ENCODE measurements around the gene SLC24A3.

SLC24A3 gene

DNA sequence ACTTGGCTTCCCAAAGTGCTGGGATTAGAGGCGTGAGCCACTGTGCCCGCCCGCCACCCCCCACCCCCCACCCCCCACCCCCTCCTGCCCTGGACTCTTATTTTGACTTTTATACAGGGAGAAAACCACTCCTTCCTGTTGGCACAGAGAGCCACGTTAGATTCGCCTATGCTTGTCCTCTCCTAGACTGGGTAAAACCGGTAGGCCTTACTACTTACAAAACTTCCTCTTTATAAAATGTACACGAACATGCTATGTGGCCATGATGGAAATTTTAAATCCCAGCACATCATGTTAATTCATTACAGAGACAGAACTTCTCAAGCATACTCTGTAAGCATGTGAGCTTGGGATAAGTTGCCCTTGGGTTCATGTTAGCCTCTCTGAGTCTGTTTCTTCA, 124.2 kb downstream of the SLC24A3 start:
- no peak for DNase-seq (ENCODE audit: extremely low read depth in 1 of 2, low read depth in 1 of 2)

DNA sequence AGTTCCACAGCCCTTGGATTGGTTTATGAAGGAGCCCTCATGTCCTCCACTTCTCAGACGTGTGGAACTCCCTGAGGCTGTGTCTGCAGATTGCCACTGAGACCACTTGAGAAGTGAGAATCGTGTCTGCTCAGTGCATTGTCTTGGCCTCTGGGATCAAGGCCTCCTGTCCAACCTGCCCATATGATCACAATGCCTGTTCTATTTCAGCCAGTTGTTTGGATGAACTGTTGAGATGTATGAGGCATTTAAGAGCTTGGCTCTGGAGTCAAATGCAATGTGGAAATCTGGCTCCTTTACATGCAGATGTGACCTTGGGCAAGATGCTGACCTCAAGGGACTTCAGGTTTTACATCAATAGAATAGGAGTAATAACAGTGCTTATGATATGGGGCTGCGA, 125.9 kb downstream of the SLC24A3 start:
- DNase-seq (ENCODE audit: extremely low read depth in 1 of 2, low read depth in 1 of 2) = no peak

DNA sequence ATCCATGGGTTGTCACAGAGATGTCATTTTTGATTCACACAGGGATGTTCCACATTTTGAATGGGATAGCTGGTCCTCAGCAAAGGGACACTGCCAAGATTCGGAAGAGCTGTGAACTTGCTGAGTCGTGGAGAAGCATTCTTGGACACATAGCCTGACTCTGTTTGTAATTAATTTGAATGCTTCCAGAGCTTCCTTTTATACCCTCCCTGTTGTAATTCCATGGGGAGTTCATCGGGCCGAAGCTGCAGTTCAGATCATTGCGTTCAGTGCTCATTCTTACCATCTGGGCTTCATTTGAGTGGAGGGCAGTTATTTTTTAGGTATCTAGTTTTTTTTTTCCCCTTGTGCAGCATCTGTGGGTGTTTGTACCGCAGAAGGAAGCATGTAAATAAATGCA, 126.5 kb downstream of the SLC24A3 start:
- no peak for DNase-seq (ENCODE audit: extremely low read depth in 1 of 2, low read depth in 1 of 2)

DNA sequence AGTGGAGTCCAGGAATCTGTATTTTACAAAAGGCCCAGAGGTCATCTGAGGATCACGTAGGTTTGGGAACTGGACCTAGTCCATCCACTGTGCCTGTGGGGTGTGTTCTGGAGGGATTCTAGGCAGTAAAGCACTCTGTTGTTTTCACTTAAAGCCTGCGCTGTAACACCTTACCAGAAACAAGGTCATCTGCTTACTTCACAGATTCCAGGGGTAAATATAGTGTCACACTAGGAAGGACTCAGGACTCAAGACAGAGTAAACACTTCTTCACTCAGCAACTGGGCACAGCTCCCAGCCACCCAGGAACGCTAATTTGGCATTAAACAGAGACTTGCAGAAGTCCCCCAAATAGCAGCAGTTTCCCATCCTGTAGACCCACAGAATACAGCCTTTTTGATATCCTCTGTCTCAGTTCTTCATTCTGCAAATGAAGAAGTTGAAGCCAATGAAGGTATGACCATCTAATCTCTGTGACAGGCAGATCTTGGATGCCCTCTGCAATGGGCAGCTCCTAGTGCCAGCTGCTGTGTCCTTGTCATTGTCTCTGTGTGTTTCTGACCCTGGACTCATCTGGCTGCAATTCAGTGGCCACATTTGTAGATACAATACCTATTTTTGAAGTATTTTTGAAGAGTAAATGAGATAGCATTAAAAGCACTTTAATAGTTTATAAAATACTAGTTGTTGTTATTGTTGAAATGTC, 129.1 kb downstream of the SLC24A3 start:
- DNase-seq (ENCODE audit: extremely low read depth in 1 of 2, low read depth in 1 of 2) = no peak

DNA sequence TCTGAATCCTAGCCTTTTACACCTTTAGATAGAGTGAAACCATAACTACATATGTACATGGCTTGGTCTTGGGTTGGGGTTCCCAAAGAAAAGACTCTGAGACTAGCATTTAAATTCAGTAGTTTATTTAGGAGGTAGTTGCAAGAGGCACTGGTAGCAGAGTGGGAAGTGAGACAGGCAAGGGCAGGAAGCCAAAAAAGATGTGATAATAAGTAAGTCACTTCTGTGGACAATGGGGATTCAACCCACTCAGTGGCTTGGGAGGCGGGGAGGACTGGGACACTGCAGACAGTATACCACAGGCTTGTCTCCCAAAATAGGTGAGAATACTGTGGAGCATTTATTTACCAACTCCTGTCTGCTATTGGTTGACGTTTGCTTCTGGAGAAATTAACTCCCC, 131.9 kb downstream of the SLC24A3 start:
- DNase-seq (ENCODE audit: extremely low read depth in 1 of 2, low read depth in 1 of 2) = no peak

- no peak for DNase-seq (ENCODE audit: extremely low read depth in 1 of 2, low read depth in 1 of 2)
Measured at GRCh38 chr20:19347943-19348456, 135.6 kb downstream of the SLC24A3 start.

DNA sequence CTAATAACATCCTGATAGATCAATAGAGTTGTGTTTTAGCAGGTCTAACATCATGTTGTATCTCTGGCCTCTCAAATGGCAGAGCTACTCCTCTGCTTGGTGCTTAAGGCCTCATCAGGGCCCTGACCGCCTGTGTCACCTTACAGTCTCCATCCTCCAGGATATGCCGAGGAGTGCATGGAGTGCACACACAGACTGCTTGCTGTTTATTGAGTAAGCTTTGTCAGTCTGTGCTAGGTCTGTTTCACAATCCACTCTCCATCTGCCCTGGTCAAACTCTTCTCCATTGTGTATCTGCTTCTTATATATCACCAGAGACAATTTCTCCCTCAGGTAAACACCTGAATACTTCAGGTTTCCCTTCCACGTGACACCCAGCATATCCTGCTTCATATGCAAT, 136.1 kb downstream of the SLC24A3 start:
- no peak for DNase-seq (ENCODE audit: extremely low read depth in 1 of 2, low read depth in 1 of 2)

DNA sequence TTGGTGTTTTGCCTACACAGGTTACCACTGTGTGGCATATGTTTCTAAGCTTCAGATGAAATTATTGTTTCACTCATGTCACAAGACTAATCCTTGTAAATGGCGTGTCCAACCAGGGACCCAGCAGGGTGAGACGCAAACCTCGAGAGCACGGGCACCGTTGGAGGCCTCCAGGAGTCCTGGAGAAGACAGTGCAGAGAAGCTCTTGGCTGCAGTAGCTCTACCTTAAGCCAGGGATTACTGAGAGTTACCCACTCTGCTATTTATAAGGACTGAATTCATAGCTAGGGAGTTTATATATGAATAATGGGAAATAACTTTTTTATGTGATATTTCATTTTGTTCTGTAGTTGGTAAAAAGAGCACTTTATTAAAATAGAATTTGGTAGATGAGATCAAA, 137.4 kb downstream of the SLC24A3 start:
- no peak for DNase-seq (ENCODE audit: extremely low read depth in 1 of 2, low read depth in 1 of 2)

DNA sequence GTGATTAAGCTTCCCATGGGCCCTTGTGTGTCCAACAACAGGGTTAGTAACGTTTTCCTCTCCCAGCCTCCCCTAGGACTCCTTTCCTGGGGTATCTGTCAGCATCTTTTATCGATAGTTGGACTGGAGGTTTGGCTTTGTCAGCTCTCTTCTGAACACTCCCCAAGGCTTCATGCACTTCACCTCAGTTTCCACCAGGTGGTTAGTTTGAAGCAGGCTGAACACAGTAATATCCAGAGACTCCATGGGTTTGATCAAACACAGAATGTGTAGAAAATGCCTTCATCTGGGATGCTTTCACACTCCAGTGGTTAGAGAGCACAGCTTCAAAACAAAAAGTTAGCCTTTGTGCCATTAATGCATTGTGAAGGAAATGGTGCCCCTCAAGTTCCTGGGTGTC, 139.1 kb downstream of the SLC24A3 start:
- DNase-seq (ENCODE audit: extremely low read depth in 1 of 2, low read depth in 1 of 2) = no peak

DNA sequence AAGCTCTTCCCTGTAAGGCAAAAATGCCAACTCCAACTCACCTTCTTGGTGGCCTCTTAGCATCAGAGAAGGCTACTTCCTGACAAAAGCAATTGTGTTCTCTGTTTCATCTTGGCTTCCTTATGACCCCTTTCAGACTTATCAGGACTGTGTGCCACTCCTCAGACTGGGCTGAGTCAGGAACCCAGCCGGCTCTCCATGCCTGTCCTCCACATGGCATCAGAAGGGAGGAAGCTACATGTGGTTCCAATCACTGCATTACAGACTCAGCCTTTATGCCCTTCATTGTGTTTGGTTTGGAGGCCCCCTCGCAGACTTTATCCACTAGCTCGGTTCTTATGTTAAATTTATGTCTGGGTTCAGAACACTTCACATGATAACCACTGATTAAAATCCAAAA, 142.5 kb downstream of the SLC24A3 start:
- DNase-seq (ENCODE audit: extremely low read depth in 1 of 2, low read depth in 1 of 2) = no peak

DNA sequence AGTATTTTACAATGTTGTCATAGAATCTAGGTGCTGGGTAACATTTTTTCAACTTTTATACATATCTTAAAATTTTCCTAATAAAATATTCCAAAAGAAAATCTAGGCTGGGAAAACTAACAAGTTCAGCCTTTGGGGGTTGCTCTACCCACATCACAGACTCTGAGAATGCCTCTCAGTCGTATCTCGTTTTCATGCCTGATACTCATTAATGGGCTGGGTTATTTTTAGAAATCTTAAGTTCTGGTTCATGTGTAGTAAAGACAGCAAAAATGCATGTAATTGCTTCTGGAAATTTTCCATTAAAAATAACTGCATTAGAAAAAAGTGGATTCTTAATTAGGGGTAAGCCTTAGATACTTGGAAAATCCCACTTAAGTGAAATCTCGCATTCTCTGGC, 149.3 kb downstream of the SLC24A3 start:
- DNase-seq (ENCODE audit: extremely low read depth in 1 of 2, low read depth in 1 of 2) = no peak

DNA sequence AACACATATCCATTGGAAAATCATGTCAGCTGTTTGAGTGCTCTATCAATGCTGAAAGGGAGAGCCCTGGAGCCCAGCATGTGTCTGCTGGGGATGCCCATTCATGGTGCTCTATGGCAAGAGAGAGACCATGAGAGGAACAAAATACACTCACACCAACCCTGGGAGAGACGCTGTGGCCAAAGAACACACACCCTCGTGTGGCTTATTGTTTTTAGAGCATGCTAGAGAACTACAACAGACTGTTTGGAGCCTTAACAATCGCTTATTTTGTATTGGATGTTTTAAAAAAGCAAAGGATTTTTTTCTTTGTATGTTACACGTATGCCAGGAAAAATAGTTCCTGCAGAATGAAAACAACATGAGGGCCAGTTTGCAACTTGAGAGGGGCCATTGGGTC, 151.0 kb downstream of the SLC24A3 start:
- no peak for DNase-seq (ENCODE audit: extremely low read depth in 1 of 2, low read depth in 1 of 2)

DNA sequence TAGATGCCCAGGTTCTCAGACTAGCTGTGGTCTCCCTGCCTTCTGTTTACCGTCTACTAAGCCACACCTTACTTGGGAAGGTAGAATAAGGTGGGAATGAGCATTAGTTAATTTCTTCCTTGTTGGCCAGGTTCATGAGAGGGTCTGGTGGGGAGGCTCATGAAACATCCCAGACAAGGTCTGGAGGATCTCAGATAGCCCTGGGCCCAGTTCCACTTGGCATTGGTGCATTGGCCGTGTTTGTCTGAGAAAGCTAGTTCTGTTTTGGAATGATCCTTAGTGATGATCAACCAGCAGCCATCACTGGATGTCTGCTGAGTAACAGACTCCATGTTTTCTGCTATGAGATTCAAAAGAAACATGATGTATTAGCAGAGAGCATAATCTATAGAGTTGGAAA, 155.1 kb downstream of the SLC24A3 start:
- DNase-seq (ENCODE audit: extremely low read depth in 1 of 2, low read depth in 1 of 2) = no peak

DNA sequence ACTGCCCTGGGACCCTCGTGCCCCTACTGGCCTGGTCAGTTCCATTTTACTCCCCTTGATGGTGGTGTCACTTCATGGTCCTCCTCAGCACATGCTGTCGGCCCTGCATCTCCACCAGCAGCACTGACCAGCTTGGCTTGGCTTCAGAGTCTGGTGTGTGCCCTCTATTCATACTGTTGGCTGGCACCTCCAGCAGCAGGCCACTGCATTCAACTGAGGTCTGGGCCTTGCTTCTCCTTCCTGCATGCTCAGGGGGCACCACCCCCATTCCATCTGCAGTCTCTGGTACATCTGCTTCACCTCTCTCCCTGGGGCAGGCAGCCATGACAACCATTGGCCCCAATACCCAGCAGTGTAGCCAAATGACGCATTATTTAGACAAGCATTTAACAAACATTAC, 155.9 kb downstream of the SLC24A3 start:
- no peak for DNase-seq (ENCODE audit: extremely low read depth in 1 of 2, low read depth in 1 of 2)

- no peak for DNase-seq (ENCODE audit: extremely low read depth in 1 of 2, low read depth in 1 of 2)
Measured at GRCh38 chr20:19370076-19371075, 157.9 kb downstream of the SLC24A3 start.

DNA sequence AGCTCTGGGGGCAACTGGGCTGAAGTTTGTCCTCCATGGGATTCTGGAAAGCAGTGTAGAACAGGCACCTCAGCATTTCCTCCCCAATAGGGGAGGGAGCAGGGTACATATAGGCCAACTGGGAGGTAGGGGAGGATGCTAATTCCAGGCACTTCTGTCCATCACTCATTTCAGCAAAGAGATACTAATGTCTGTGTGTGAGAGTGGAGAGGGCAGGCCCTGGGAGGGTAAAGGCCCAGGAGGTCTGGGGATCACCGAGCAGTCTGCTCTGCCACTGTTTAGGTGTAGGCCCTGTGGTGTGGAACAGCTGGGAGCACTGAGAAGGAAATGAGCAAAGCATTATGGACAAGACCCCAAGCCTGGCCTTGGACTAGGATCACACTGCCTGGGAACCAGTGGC, 158.7 kb downstream of the SLC24A3 start:
- DNase-seq (ENCODE audit: extremely low read depth in 1 of 2, low read depth in 1 of 2) = no peak

GRCh38 chr20:19374216-19374615, 161.8 kb downstream of the SLC24A3 start:
- no peak for DNase-seq (ENCODE audit: extremely low read depth in 1 of 2, low read depth in 1 of 2)

DNA sequence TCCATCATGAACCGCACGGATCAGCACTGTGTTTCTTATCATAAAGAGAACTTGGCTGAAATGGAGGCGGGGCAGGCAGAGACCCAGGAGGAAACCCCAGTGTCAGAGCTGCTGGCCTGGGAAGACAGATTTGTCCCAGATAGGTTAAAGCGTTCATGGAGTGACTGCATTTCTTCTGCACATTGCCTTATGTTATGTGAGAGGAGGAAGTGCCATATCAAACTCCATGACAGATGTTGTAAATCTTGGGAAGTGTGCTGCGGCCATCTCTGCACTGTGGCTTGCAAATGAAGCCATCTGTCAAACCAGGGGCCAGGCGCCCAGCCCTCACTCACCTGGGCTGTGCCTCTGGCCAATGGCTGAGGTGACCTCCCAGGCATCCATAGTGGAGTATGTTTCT, 163.0 kb downstream of the SLC24A3 start:
- no peak for DNase-seq (ENCODE audit: extremely low read depth in 1 of 2, low read depth in 1 of 2)

DNA sequence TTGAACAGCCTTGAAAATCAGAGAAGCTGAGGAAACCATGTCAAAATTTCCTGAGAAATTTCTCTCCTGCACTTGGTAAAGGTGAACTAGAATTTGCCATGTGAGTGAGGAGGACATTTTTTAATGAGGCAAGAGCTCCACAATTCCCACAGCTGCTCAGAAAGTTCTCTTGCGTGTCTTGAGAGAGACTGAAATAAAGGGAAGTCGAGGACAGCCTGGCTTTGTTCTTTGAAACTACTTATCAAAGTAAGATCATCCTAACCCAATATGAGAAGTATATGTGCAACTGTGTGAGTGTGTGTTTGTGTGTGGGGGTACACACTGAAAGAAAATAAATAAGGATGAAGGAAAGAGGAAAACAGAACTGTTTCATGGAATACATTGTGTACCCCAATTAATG, 163.4 kb downstream of the SLC24A3 start:
- no peak for DNase-seq (ENCODE audit: extremely low read depth in 1 of 2, low read depth in 1 of 2)

GRCh38 chr20:19376451-19377229, 164.2 kb downstream of the SLC24A3 start:
- DNase-seq (ENCODE audit: extremely low read depth in 1 of 2, low read depth in 1 of 2) = no peak

DNA sequence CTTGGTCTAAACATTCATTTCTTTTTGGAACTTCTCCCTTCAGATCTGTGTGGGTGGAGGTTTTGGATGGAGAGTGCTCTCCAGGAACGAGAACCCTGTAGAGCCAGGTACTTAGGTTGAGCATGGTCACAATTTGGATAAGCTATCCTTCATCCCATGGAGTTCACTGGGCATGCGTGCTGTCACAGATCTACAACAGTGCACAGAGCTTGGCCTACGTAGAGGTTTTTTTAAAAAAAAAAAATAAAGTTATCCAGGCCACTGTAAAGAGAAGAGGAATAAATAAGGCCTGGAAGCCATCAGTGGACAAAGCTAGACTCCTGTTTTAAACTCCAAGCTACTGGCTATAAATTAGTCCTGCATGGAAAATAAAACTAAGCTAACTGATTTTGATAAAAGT, 165.6 kb downstream of the SLC24A3 start:
- no peak for DNase-seq (ENCODE audit: extremely low read depth in 1 of 2, low read depth in 1 of 2)
